Trophoblast cell (in vitro differentiated cells and primary cell): ENCODE results near the gene CACNA1C.

Source experiments
- DNase-seq, 2 donors: peaks; one replicate each; pipeline ENCODE4 v3.0.0-alpha.2; 2016
- H2AFZ ChIP-seq: 2 replicates; pipeline ENCODE4 v1.6.1; 2013; ENCODE audit warnings: low read length, moderate library complexity, mild to moderate bottlenecking; ENCODE audit not compliant: insufficient read depth, poor library complexity
- H2AK5ac ChIP-seq: 2 replicates; pipeline ENCODE4 v1.6.1; 2013; ENCODE audit warnings: mild to moderate bottlenecking, low read length
- H2BK120ac ChIP-seq: 2 replicates; pipeline ENCODE4 v1.6.1; 2013; ENCODE audit warnings: low read length, mild to moderate bottlenecking, moderate library complexity; ENCODE audit not compliant: insufficient read depth, poor library complexity
- H2BK12ac ChIP-seq: 2 replicates; pipeline ENCODE4 v1.6.1; 2013; ENCODE audit warnings: mild to moderate bottlenecking, low read length, moderate library complexity
- H2BK5ac ChIP-seq: 2 replicates; pipeline ENCODE4 v1.6.1; 2013; ENCODE audit warnings: low read length, low read depth, moderate library complexity, mild to moderate bottlenecking; ENCODE audit not compliant: poor library complexity
- H3K14ac ChIP-seq: 2 replicates; pipeline ENCODE4 v1.6.1; 2013; ENCODE audit warnings: mild to moderate bottlenecking, low read length
- H3K18ac ChIP-seq: 2 replicates; pipeline ENCODE4 v1.6.1; 2013; ENCODE audit warnings: mild to moderate bottlenecking, low read length
- H3K23ac ChIP-seq: 2 replicates; pipeline ENCODE4 v1.6.1; 2013; ENCODE audit warnings: low read length
- H3K27ac ChIP-seq: 2 replicates; pipeline ENCODE4 v1.5.1; 2013; ENCODE audit warnings: low read depth, mild to moderate bottlenecking, inconsistent platforms, low read length, moderate library complexity
- H3K27me3 ChIP-seq: 2 replicates; pipeline ENCODE4 v1.6.1; 2013; ENCODE audit warnings: inconsistent platforms, mild to moderate bottlenecking, low read length, moderate library complexity; ENCODE audit not compliant: insufficient read depth
- H3K36me3 ChIP-seq, 2 experiments: 1 replicate in 1 of 2; 2 replicates in 1 of 2; pipeline ENCODE4 v1.6.1; 2013; ENCODE audit warnings: low read length in 2 of 2, mild to moderate bottlenecking in 2 of 2, moderate library complexity in 1 of 2; ENCODE audit not compliant: insufficient read depth in 2 of 2, control insufficient read depth in 1 of 2
- H3K4ac ChIP-seq: 2 replicates; pipeline ENCODE4 v1.6.1; 2013; ENCODE audit warnings: low read depth, mild to moderate bottlenecking, low read length, moderate library complexity
- H3K4me1 ChIP-seq, 2 experiments: 1 replicate in 1 of 2; 2 replicates in 1 of 2; pipeline ENCODE4 v1.6.1; 2013; ENCODE audit warnings: low read length in 2 of 2, mild to moderate bottlenecking in 2 of 2, moderate library complexity in 1 of 2; ENCODE audit not compliant: insufficient read depth in 2 of 2, control insufficient read depth in 1 of 2
- H3K4me2 ChIP-seq: 2 replicates; pipeline ENCODE4 v1.6.1; 2013; ENCODE audit warnings: inconsistent platforms, mild to moderate bottlenecking, low read length, moderate library complexity
- H3K4me3 ChIP-seq: 2 replicates; pipeline ENCODE4 v1.5.1; 2013; ENCODE audit warnings: mild to moderate bottlenecking, low read depth, low read length, inconsistent platforms
- H3K79me1 ChIP-seq: one replicate; pipeline ENCODE4 v1.6.1; 2013; ENCODE audit warnings: low read length
- H3K79me2 ChIP-seq: 2 replicates; pipeline ENCODE4 v1.6.1; 2013; ENCODE audit warnings: low read length, mild to moderate bottlenecking; ENCODE audit not compliant: control insufficient read depth, insufficient read depth, poor library complexity
- H3K9ac ChIP-seq: 2 replicates; pipeline ENCODE4 v1.6.1; 2013; ENCODE audit warnings: mild to moderate bottlenecking, low read length
- H3K9me3 ChIP-seq: 2 replicates; pipeline ENCODE4 v1.6.1; 2013; ENCODE audit warnings: low read depth, mild to moderate bottlenecking, control low read depth, inconsistent platforms, low read length; ENCODE audit not compliant: insufficient read depth
- H4K12ac ChIP-seq: 2 replicates; pipeline ENCODE4 v1.6.1; 2013; ENCODE audit warnings: low read depth, mild to moderate bottlenecking, low read length, moderate library complexity
- H4K8ac ChIP-seq: 2 replicates; pipeline ENCODE4 v1.6.1; 2013; ENCODE audit warnings: low read depth, mild to moderate bottlenecking, low read length, moderate library complexity
- H4K91ac ChIP-seq: one replicate; pipeline ENCODE4 v1.6.1; 2013; ENCODE audit warnings: low read depth, mild to moderate bottlenecking, low read length, moderate library complexity
- WGBS: extraction: QIAGEN DNeasy Blood & Tissue Kit; methylation state at CpG from one replicate; pipeline ENCODE4 v1.1.7; 2013; ENCODE audit warnings: missing lambda C conversion rate; ENCODE audit not compliant: insufficient read length, insufficient coverage; ENCODE audit errors: extremely low coverage; 5-methylcytosine and 5-hydroxymethylcytosine counted together

The CACNA1C gene

GRCh38 chr12:2583091-2583497, 530.3 kb downstream of the CACNA1C start:
- H3K9me3 ChIP-seq: no peaks in the 10 kb centered on the region
- H3K14ac ChIP-seq: no peak overlapping the region
- H3K27me3 ChIP-seq: no peaks in the 10 kb centered on the region
- H3K18ac ChIP-seq: no peak overlapping the region
- WGBS: no CpG with 5 or more reads among the region's 33 CpGs
- no peak overlapping the region for H4K12ac ChIP-seq
- peaks cover 0 to 2% of the 10 kb centered on the region in 2 experiments for H3K36me3 ChIP-seq
- no peak overlapping the region for H3K9ac ChIP-seq
- H4K8ac ChIP-seq: no peak overlapping the region
- H3K79me2 ChIP-seq: no peaks in the 10 kb centered on the region
- H3K23ac ChIP-seq: no peak overlapping the region
- no peaks in the 10 kb centered on the region for H3K79me1 ChIP-seq
- peak overlapping the region; percentile 43 for H3K4me2 ChIP-seq
- no peak overlapping the region for H3K4ac ChIP-seq
- no peak overlapping the region for H2AK5ac ChIP-seq
- H3K4me1 ChIP-seq: no peaks in the 10 kb centered on the region
- no peak overlapping the region for H2BK12ac ChIP-seq
- peak; percentile 47 to 83 for DNase-seq
- H2BK120ac ChIP-seq: no peak overlapping the region
- H2AFZ ChIP-seq: no peak overlapping the region
- H2BK5ac ChIP-seq: no peak overlapping the region
- no peak overlapping the region for H3K27ac ChIP-seq
- H4K91ac ChIP-seq: no peak overlapping the region
- H3K4me3 ChIP-seq: no peak overlapping the region

- no peak overlapping the region for H3K23ac ChIP-seq
- no peak overlapping the region for H3K9ac ChIP-seq
- H3K79me2 ChIP-seq: no peaks in the 10 kb centered on the region
- H2BK5ac ChIP-seq: no peak overlapping the region
- no peak overlapping the region for H2BK120ac ChIP-seq
- no peaks in the 10 kb centered on the region for H3K9me3 ChIP-seq
- H3K14ac ChIP-seq: no peak overlapping the region
- no peaks in the 10 kb centered on the region for H3K4me1 ChIP-seq
- DNase-seq: no peak
- H2AK5ac ChIP-seq: no peak overlapping the region
- H3K4me3 ChIP-seq: no peak overlapping the region
- H3K79me1 ChIP-seq: no peaks in the 10 kb centered on the region
- H3K4ac ChIP-seq: no peak overlapping the region
- H2BK12ac ChIP-seq: no peak overlapping the region
- no peak overlapping the region for H3K4me2 ChIP-seq
- WGBS: no CpG with 5 or more reads among the region's 9 CpGs
- no peaks in the 10 kb centered on the region for H3K27me3 ChIP-seq
- H3K36me3 ChIP-seq: peaks cover 1 to 2% of the 10 kb centered on the region in 2 experiments
- H2AFZ ChIP-seq: no peak overlapping the region
- H3K18ac ChIP-seq: no peak overlapping the region
- H4K12ac ChIP-seq: no peak overlapping the region
- H3K27ac ChIP-seq: no peak overlapping the region
- H4K8ac ChIP-seq: no peak overlapping the region
- no peak overlapping the region for H4K91ac ChIP-seq
Observed at GRCh38 chr12:2583642-2584401, 531.0 kb downstream of the CACNA1C start.

GRCh38 chr12:2586156-2587038, 533.6 kb downstream of the CACNA1C start:
- Histone ChIP-seq H4K91ac (no peak overlapping the region), H3K23ac (no peak overlapping the region), H3K79me2 (no peaks in the 10 kb centered on the region), H3K18ac (no peak overlapping the region), H3K27me3 (no peaks in the 10 kb centered on the region), H3K4ac (no peak overlapping the region), H3K27ac (no peak overlapping the region), H2BK5ac (no peak overlapping the region), H3K4me2 (no peak overlapping the region), H3K9ac (no peak overlapping the region), H3K79me1 (no peaks in the 10 kb centered on the region), H2BK120ac (no peak overlapping the region), H2BK12ac (no peak overlapping the region), H2AK5ac (no peak overlapping the region), H3K4me3 (no peak overlapping the region), H3K9me3 (peaks cover under 1% of the 10 kb centered on the region), H3K36me3 (peaks cover 2 to 4% of the 10 kb centered on the region in 2 experiments), H4K8ac (no peak overlapping the region), H4K12ac (no peak overlapping the region), H3K4me1 (no peaks in the 10 kb centered on the region), H2AFZ (no peak overlapping the region), H3K14ac (no peak overlapping the region)
- WGBS: 100% methylated on average over 1 of the region's 12 CpGs
- no peak for DNase-seq

GRCh38 chr12:2588345-2588744, 535.6 kb downstream of the CACNA1C start:
- H3K4me1 ChIP-seq: no peaks in the 10 kb centered on the region
- no peak overlapping the region for H3K4me3 ChIP-seq
- H4K8ac ChIP-seq: no peak overlapping the region
- H4K12ac ChIP-seq: no peak overlapping the region
- no peak overlapping the region for H3K23ac ChIP-seq
- no peak overlapping the region for H3K9ac ChIP-seq
- no peak overlapping the region for H2AK5ac ChIP-seq
- H2BK12ac ChIP-seq: no peak overlapping the region
- no peak overlapping the region for H3K14ac ChIP-seq
- H3K18ac ChIP-seq: no peak overlapping the region
- H3K4me2 ChIP-seq: no peak overlapping the region
- H2BK120ac ChIP-seq: no peak overlapping the region
- no peaks in the 10 kb centered on the region for H3K79me1 ChIP-seq
- no peak for DNase-seq
- no peak overlapping the region for H4K91ac ChIP-seq
- no peak overlapping the region for H3K4ac ChIP-seq
- no peak overlapping the region for H3K27ac ChIP-seq
- no peaks in the 10 kb centered on the region for H3K27me3 ChIP-seq
- H3K9me3 ChIP-seq: peaks cover 12% of the 10 kb centered on the region
- no CpG with 5 or more reads among the region's 7 CpGs for WGBS
- H3K36me3 ChIP-seq: peaks cover 4 to 12% of the 10 kb centered on the region in 2 experiments
- no peaks in the 10 kb centered on the region for H3K79me2 ChIP-seq
- no peak overlapping the region for H2AFZ ChIP-seq
- no peak overlapping the region for H2BK5ac ChIP-seq
